ENCODE data around the gene ARMH2.

- TF ChIP-seq CTCF (IDR thresholded peaks at IDR 0.05) (peak in 2 of 3 donors; percentile 37 to 45), POLR2A (IDR thresholded peaks at IDR 0.05) (no peak), POLR2AphosphoS5 (IDR thresholded peaks at IDR 0.05) (no peak)
These were observed 31.8 kb downstream of the ARMH2 start for GRCh38 chr6:24766680-24767462.
